Measurements from ENCODE around the gene TAF11. TPM values are rescaled to one million over a fixed set of nuclear protein-coding genes. Genes with fewer than 3 reads are reported as not detected.

The TAF11 gene
- total RNA-seq, 2 experiments from 2014 or later, result 30.1 to 41.5 TPM

GRCh38 chr6:34891296-34891695 lies 3.5 kb upstream of the TAF11 start:
- Histone ChIP-seq H3K27ac (ENCODE audit: low read depth, low read length, poor library complexity, severe bottlenecking) (no peak overlapping the region), H2AFZ (ENCODE audit: low read length) (no peak overlapping the region), H3K36me3 (ENCODE audit: insufficient read depth, low read length) (no peaks in the 10 kb centered on the region), H3K9me2 (ENCODE audit: insufficient read depth, low read length) (no peaks in the 10 kb centered on the region), H3K4me1 (ENCODE audit: insufficient read depth, low read length, poor library complexity, severe bottlenecking) (peaks cover 32% of the 10 kb centered on the region), H4K20me1 (ENCODE audit: insufficient read depth, low read length) (no peaks in the 10 kb centered on the region), H3K9me3 (ENCODE audit: low read length) (no peaks in the 10 kb centered on the region), H3K79me2 (ENCODE audit: insufficient read depth, low read depth, low read length) (peaks cover 13% of the 10 kb centered on the region), H3K4me2 (ENCODE audit: low read length) (peak overlapping the region; percentile 81; the same call in 1 of the 2 replicates), H3K4me3 (ENCODE audit: low read depth, low read length, poor library complexity, severe bottlenecking) (no peak overlapping the region)
- POLR2A ChIA-PET, result interaction anchor here (0.9 kb wide), 1 partner anchor 32 kb away, joined by 3 read pairs; no protein-coding TSS in a partner anchor
- intact Hi-C loops (cut with micrococcal nuclease; ENCODE audit: unreplicated experiment), result no loop called here
- no peak for DNase-seq (ENCODE audit: low spot score)
- no TSS peak for BruUV-seq (replicated peaks)
- CTCF ChIA-PET (ENCODE audit: unreplicated experiment), result no interaction called here
- no peak for TF ChIP-seq CTCF (conservative IDR thresholded peaks at IDR 0.05; ENCODE audit: low read length)
- no peak for TF ChIP-seq EZH2phosphoT487 (IDR thresholded peaks at IDR 0.05; ENCODE audit: borderline replicate concordance, low read depth, low read length)

GRCh38 chr6:34890533-34890925 lies 2.7 kb upstream of the TAF11 start:
- H3K79me2 ChIP-seq (ENCODE audit: insufficient read depth, low read depth, low read length), result peaks cover 16% of the 10 kb centered on the region
- TF ChIP-seq CTCF (conservative IDR thresholded peaks at IDR 0.05; ENCODE audit: low read length), result no peak
- TF ChIP-seq EZH2phosphoT487 (IDR thresholded peaks at IDR 0.05; ENCODE audit: borderline replicate concordance, low read depth, low read length), result no peak
- no peaks in the 10 kb centered on the region for H3K9me2 ChIP-seq (ENCODE audit: insufficient read depth, low read length)
- peaks cover under 1% of the 10 kb centered on the region; the same call in 1 of the 2 replicates for H3K36me3 ChIP-seq (ENCODE audit: insufficient read depth, low read length)
- no TSS peak for BruUV-seq (replicated peaks)
- POLR2A ChIA-PET, result interaction anchor here (0.9 kb wide), 1 partner anchor 31 kb away, joined by 3 read pairs; no protein-coding TSS in a partner anchor
- no peak for DNase-seq (ENCODE audit: low spot score)
- intact Hi-C loops (cut with micrococcal nuclease; ENCODE audit: unreplicated experiment), result no loop called here
- H3K4me2 ChIP-seq (ENCODE audit: low read length), result peak overlapping the region; percentile 81
- peaks cover 32% of the 10 kb centered on the region for H3K4me1 ChIP-seq (ENCODE audit: insufficient read depth, low read length, poor library complexity, severe bottlenecking)
- no peak overlapping the region for H3K27ac ChIP-seq (ENCODE audit: low read depth, low read length, poor library complexity, severe bottlenecking)
- H3K9me3 ChIP-seq (ENCODE audit: low read length), result no peaks in the 10 kb centered on the region
- CTCF ChIA-PET (ENCODE audit: unreplicated experiment), result interaction anchor here (0.6 kb wide), 1 partner anchor 14 kb away, joined by 3 read pairs; no protein-coding TSS in a partner anchor
- peak overlapping the region; percentile 97 for H3K4me3 ChIP-seq (ENCODE audit: low read depth, low read length, poor library complexity, severe bottlenecking)
- H2AFZ ChIP-seq (ENCODE audit: low read length), result no peak overlapping the region
- H4K20me1 ChIP-seq (ENCODE audit: insufficient read depth, low read length), result no peaks in the 10 kb centered on the region

GRCh38 chr6:34888874-34889555 lies 1.2 kb upstream of the TAF11 start, which contains the start of gene ANKS1A:
TSS of gene ANKS1A (plus strand) at chr6:34889255. CDS start at chr6:34889403, 148 bp downstream.
- TF ChIP-seq CTCF (conservative IDR thresholded peaks at IDR 0.05; ENCODE audit: low read length) (no peak), EZH2phosphoT487 (IDR thresholded peaks at IDR 0.05; ENCODE audit: borderline replicate concordance, low read depth, low read length) (no peak)
- Histone ChIP-seq H3K4me3 (ENCODE audit: low read depth, low read length, poor library complexity, severe bottlenecking) (peak within 1 kb of the TSS; percentile 97), H3K27ac (ENCODE audit: low read depth, low read length, poor library complexity, severe bottlenecking) (peak within 1 kb of the TSS; percentile 47), H3K79me2 (ENCODE audit: insufficient read depth, low read depth, low read length) (peaks cover 28% of the 10 kb centered on the region), H3K9me2 (ENCODE audit: insufficient read depth, low read length) (no peaks in the 10 kb centered on the region), H3K9me3 (ENCODE audit: low read length) (no peaks in the 10 kb centered on the region), H2AFZ (ENCODE audit: low read length) (peak within 1 kb of the TSS; percentile 92), H3K36me3 (ENCODE audit: insufficient read depth, low read length) (peaks cover 10% of the 10 kb centered on the region), H3K4me1 (ENCODE audit: insufficient read depth, low read length, poor library complexity, severe bottlenecking) (peaks cover 23% of the 10 kb centered on the region), H3K4me2 (ENCODE audit: low read length) (peak within 1 kb of the TSS; percentile 81), H4K20me1 (ENCODE audit: insufficient read depth, low read length) (no peaks in the 10 kb centered on the region)
- peak; percentile 83 for DNase-seq (ENCODE audit: low spot score)
- ChIA-PET POLR2A (interaction anchor here (0.7 to 1.0 kb wide), 2 partner anchors 273 to 459 kb away, joined by 3 to 4 read pairs; no protein-coding TSS in a partner anchor), CTCF (ENCODE audit: unreplicated experiment) (interaction anchor here (0.6 kb wide), 1 partner anchor 1428 kb away, joined by 4 read pairs; no protein-coding TSS in a partner anchor)
- intact Hi-C loops (cut with micrococcal nuclease; ENCODE audit: unreplicated experiment), result loop anchor here (5.0 to 10.0 kb wide), 2 partner anchors 132 to 214 kb away; partner anchors contain the start of gene SNRPC
- BruUV-seq (replicated peaks), result no TSS peak
